WTC11 (cell line): Measurements from ENCODE around the gene ANKRD65. TPM values are rescaled to one million over a fixed set of nuclear protein-coding genes. Genes with fewer than 3 reads are reported as not detected.

Source experiments
- ATAC-seq: fragments of 200-7000 bp; cut with Tn5 transposase; 2 replicates; pipeline ENCODE4 v1.10.0; 2021; ENCODE audit warnings: mild to moderate bottlenecking, moderate library complexity
- CTCF ChIA-PET: fragments of 300-600 bp; sonication (Branson Sonifier 250); formaldehyde crosslinking; loops from one replicate; lab custom pipeline; 2021; ENCODE audit warnings: antibody characterized with exemption; lab: Charles Lee
- POLR2A ChIA-PET: fragments of 350-600 bp; sonication (Branson Sonifier 250); formaldehyde crosslinking; loops from one replicate; lab custom pipeline; 2021; ENCODE audit warnings: antibody characterized with exemption; lab: Charles Lee
- DNase-seq: peaks from one replicate; pipeline ENCODE4 v3.0.0; 2021; ENCODE audit warnings: low spot score
- H3K27ac Mint-ChIP-seq: 2 replicates; pipeline ENCODE4 v1.8.0; 2021; ENCODE audit warnings: mixed read lengths
- H3K27me3 Mint-ChIP-seq: 2 replicates; pipeline ENCODE4 v1.8.0; 2021; ENCODE audit warnings: low read depth, mild to moderate bottlenecking, moderate library complexity, mixed read lengths
- H3K36me3 Mint-ChIP-seq: 2 replicates; pipeline ENCODE4 v1.8.0; 2021; ENCODE audit warnings: mixed read lengths
- H3K4me1 Mint-ChIP-seq: 2 replicates; pipeline ENCODE4 v1.8.0; 2022; ENCODE audit warnings: mixed read lengths
- H3K4me3 Mint-ChIP-seq: 2 replicates; pipeline ENCODE4 v1.8.0; 2021; ENCODE audit warnings: mild to moderate bottlenecking, moderate library complexity, mixed read lengths
- H3K9me3 Mint-ChIP-seq: 2 replicates; pipeline ENCODE4 v1.8.0; 2021; ENCODE audit warnings: mixed read lengths
- ATF1 ChIP-seq: sonication (generic); formaldehyde crosslinking; IDR thresholded peaks from 2 replicates; pipeline ENCODE4 v1.8.1; 2023; ENCODE audit warnings: mild to moderate bottlenecking, moderate library complexity, missing genetic modification reagents
- CBFB ChIP-seq: sonication (generic); formaldehyde crosslinking; IDR thresholded peaks from 2 replicates; pipeline ENCODE4 v1.8.1; 2022; ENCODE audit warnings: mild to moderate bottlenecking, low read depth, missing genetic modification reagents
- CREB1 ChIP-seq: sonication (generic); formaldehyde crosslinking; IDR thresholded peaks from 2 replicates; pipeline ENCODE4 v1.8.0; 2023; ENCODE audit warnings: mild to moderate bottlenecking, missing genetic modification reagents
- CREM ChIP-seq: sonication (generic); formaldehyde crosslinking; IDR thresholded peaks from 2 replicates; pipeline ENCODE4 v1.8.1; 2022; ENCODE audit warnings: mild to moderate bottlenecking, missing genetic modification reagents, moderate library complexity
- EMX1 ChIP-seq: fragments of 250-450 bp; sonication (Bioruptor Pico); IDR thresholded peaks from 2 replicates; pipeline ENCODE4 v1.8.0; 2021; ENCODE audit warnings: mild to moderate bottlenecking
- ESRRA ChIP-seq: sonication (generic); formaldehyde crosslinking; IDR thresholded peaks from 2 replicates; pipeline ENCODE4 v1.8.1; 2022; ENCODE audit warnings: mild to moderate bottlenecking, missing genetic modification reagents, borderline replicate concordance
- GABPB1 ChIP-seq: sonication (generic); formaldehyde crosslinking; IDR thresholded peaks from 2 replicates; pipeline ENCODE4 v1.8.1; 2023; ENCODE audit warnings: mild to moderate bottlenecking, missing genetic modification reagents
- JUN ChIP-seq: sonication (generic); formaldehyde crosslinking; IDR thresholded peaks from 2 replicates; pipeline ENCODE4 v1.8.0; 2023; ENCODE audit warnings: mild to moderate bottlenecking, missing genetic modification reagents
- RELA ChIP-seq: sonication (generic); formaldehyde crosslinking; IDR thresholded peaks from 2 replicates; pipeline ENCODE4 v1.8.1; 2022; ENCODE audit warnings: missing genetic modification reagents, mild to moderate bottlenecking, borderline replicate concordance
- SP1 ChIP-seq: sonication (generic); formaldehyde crosslinking; conservative IDR thresholded peaks from 2 replicates; pipeline ENCODE4 v1.8.1; 2022; ENCODE audit warnings: missing genetic modification reagents
- TCF7 ChIP-seq: sonication (generic); formaldehyde crosslinking; IDR thresholded peaks from 2 replicates; pipeline ENCODE4 v1.8.0; 2022; ENCODE audit warnings: mild to moderate bottlenecking, low read depth, missing genetic modification reagents, moderate library complexity
- TEAD4 ChIP-seq: sonication (generic); formaldehyde crosslinking; IDR thresholded peaks from 2 replicates; pipeline ENCODE4 v1.8.0; 2022; ENCODE audit warnings: mild to moderate bottlenecking, missing genetic modification reagents
- ZBTB21 ChIP-seq: sonication (generic); formaldehyde crosslinking; IDR thresholded peaks from 2 replicates; pipeline ENCODE4 v1.8.1; 2023; ENCODE audit warnings: mild to moderate bottlenecking, missing genetic modification reagents, borderline replicate concordance
- ZNF121 ChIP-seq: sonication (generic); formaldehyde crosslinking; IDR thresholded peaks from 2 replicates; pipeline ENCODE4 v1.8.0; 2023; ENCODE audit warnings: missing genetic modification reagents
- ZNF219 ChIP-seq: sonication (generic); formaldehyde crosslinking; IDR thresholded peaks from 2 replicates; pipeline ENCODE4 v1.8.0; 2023; ENCODE audit warnings: missing genetic modification reagents, mild to moderate bottlenecking, borderline replicate concordance
- ZNF232 ChIP-seq: sonication (generic); formaldehyde crosslinking; IDR thresholded peaks from 2 replicates; pipeline ENCODE4 v1.8.0; 2022; ENCODE audit warnings: mild to moderate bottlenecking, missing genetic modification reagents
- ZNF263 ChIP-seq: sonication (generic); formaldehyde crosslinking; IDR thresholded peaks from 2 replicates; pipeline ENCODE4 v1.8.1; 2022; ENCODE audit warnings: low read depth, mild to moderate bottlenecking, moderate library complexity, missing genetic modification reagents
- total RNA-seq: library from RNA; stranded (reverse); gene quantifications from 3 replicates; pipeline ENCODE4 v1.2.3, GENCODE V29; 2021
- TF ChIP-seq, protein P1 (sequence below): fragments of 250-450 bp; sonication (Bioruptor Pico); IDR thresholded peaks from 2 replicates; pipeline ENCODE4 v1.9.0; 2021; ENCODE audit warnings: mild to moderate bottlenecking
- TF ChIP-seq, protein P2 (sequence below): sonication (generic); formaldehyde crosslinking; IDR thresholded peaks from 2 replicates; pipeline ENCODE4 v1.8.1; 2023; ENCODE audit warnings: mild to moderate bottlenecking, missing genetic modification reagents
- TF ChIP-seq, protein P3 (sequence below): sonication (generic); formaldehyde crosslinking; IDR thresholded peaks from 2 replicates; pipeline ENCODE4 v1.8.1; 2023; ENCODE audit warnings: mild to moderate bottlenecking, missing genetic modification reagents, borderline replicate concordance
- TF ChIP-seq, protein P4 (sequence below): fragments of 250-450 bp; sonication (Bioruptor Pico); IDR thresholded peaks from 2 replicates; pipeline ENCODE4 v2.1.2; 2022; ENCODE audit warnings: mild to moderate bottlenecking, moderate library complexity
- TF ChIP-seq, protein P5 (sequence below): fragments of 250-450 bp; sonication (Bioruptor Pico); IDR thresholded peaks from 2 replicates; pipeline ENCODE4 v1.9.0; 2021; ENCODE audit warnings: mild to moderate bottlenecking
- TF ChIP-seq, protein P6 (sequence below): sonication (generic); formaldehyde crosslinking; IDR thresholded peaks from 2 replicates; pipeline ENCODE4 v1.8.1; 2022; ENCODE audit warnings: missing genetic modification reagents, borderline replicate concordance

ANKRD65 gene
- total RNA-seq, 1 experiment from 2014 or later = 1.9 TPM

DNA sequence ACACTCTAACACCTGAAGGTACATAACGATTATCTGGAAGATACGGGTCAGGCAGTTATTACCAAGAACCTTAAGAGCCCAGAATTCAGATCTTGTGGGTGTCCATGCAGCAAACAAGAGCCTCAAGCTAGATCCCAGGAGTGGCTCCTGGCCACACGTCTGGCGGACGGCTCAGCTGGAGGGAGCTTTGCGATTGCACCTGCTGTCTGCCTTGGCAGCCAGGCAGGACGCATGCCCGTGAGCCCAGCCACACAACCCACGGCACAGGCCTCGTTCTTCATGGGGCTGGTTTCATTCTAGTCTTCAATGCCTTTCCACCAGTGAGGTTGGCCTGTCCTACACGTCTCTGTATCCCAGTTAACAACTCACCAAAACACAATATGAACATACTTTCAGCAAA is 27.6 kb downstream of the ANKRD65 start:
- H3K9me3 Mint-ChIP-seq = no peaks in the 10 kb centered on the region
- peaks cover 6% of the 10 kb centered on the region for H3K4me1 Mint-ChIP-seq
- CTCF ChIA-PET = interaction anchor here (0.7 kb wide), 1 partner anchor 9 kb away, joined by 3 read pairs; no protein-coding TSS in a partner anchor
- H3K27ac Mint-ChIP-seq = no peak overlapping the region
- H3K36me3 Mint-ChIP-seq = peaks cover 88% of the 10 kb centered on the region
- POLR2A ChIA-PET = interaction anchor here (0.6 kb wide), 1 partner anchor 201 kb away, joined by 3 read pairs; no protein-coding TSS in a partner anchor
- no peak for DNase-seq
- no peaks in the 10 kb centered on the region for H3K27me3 Mint-ChIP-seq
- TF ChIP-seq, protein P1, sequence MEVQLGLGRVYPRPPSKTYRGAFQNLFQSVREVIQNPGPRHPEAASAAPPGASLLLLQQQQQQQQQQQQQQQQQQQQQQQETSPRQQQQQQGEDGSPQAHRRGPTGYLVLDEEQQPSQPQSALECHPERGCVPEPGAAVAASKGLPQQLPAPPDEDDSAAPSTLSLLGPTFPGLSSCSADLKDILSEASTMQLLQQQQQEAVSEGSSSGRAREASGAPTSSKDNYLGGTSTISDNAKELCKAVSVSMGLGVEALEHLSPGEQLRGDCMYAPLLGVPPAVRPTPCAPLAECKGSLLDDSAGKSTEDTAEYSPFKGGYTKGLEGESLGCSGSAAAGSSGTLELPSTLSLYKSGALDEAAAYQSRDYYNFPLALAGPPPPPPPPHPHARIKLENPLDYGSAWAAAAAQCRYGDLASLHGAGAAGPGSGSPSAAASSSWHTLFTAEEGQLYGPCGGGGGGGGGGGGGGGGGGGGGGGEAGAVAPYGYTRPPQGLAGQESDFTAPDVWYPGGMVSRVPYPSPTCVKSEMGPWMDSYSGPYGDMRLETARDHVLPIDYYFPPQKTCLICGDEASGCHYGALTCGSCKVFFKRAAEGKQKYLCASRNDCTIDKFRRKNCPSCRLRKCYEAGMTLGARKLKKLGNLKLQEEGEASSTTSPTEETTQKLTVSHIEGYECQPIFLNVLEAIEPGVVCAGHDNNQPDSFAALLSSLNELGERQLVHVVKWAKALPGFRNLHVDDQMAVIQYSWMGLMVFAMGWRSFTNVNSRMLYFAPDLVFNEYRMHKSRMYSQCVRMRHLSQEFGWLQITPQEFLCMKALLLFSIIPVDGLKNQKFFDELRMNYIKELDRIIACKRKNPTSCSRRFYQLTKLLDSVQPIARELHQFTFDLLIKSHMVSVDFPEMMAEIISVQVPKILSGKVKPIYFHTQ (CRISPR knock-in tag) = no peak
- TF ChIP-seq TCF7 (CRISPR knock-in tag) = no peak
- TF ChIP-seq SP1 (CRISPR knock-in tag) = no peak
- no peak for TF ChIP-seq TEAD4 (CRISPR knock-in tag)
- TF ChIP-seq, protein P2, sequence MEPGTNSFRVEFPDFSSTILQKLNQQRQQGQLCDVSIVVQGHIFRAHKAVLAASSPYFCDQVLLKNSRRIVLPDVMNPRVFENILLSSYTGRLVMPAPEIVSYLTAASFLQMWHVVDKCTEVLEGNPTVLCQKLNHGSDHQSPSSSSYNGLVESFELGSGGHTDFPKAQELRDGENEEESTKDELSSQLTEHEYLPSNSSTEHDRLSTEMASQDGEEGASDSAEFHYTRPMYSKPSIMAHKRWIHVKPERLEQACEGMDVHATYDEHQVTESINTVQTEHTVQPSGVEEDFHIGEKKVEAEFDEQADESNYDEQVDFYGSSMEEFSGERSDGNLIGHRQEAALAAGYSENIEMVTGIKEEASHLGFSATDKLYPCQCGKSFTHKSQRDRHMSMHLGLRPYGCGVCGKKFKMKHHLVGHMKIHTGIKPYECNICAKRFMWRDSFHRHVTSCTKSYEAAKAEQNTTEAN (CRISPR knock-in tag) = no peak
- TF ChIP-seq, protein P3, sequence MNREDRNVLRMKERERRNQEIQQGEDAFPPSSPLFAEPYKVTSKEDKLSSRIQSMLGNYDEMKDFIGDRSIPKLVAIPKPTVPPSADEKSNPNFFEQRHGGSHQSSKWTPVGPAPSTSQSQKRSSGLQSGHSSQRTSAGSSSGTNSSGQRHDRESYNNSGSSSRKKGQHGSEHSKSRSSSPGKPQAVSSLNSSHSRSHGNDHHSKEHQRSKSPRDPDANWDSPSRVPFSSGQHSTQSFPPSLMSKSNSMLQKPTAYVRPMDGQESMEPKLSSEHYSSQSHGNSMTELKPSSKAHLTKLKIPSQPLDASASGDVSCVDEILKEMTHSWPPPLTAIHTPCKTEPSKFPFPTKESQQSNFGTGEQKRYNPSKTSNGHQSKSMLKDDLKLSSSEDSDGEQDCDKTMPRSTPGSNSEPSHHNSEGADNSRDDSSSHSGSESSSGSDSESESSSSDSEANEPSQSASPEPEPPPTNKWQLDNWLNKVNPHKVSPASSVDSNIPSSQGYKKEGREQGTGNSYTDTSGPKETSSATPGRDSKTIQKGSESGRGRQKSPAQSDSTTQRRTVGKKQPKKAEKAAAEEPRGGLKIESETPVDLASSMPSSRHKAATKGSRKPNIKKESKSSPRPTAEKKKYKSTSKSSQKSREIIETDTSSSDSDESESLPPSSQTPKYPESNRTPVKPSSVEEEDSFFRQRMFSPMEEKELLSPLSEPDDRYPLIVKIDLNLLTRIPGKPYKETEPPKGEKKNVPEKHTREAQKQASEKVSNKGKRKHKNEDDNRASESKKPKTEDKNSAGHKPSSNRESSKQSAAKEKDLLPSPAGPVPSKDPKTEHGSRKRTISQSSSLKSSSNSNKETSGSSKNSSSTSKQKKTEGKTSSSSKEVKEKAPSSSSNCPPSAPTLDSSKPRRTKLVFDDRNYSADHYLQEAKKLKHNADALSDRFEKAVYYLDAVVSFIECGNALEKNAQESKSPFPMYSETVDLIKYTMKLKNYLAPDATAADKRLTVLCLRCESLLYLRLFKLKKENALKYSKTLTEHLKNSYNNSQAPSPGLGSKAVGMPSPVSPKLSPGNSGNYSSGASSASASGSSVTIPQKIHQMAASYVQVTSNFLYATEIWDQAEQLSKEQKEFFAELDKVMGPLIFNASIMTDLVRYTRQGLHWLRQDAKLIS (CRISPR knock-in tag) = no peak
- TF ChIP-seq RELA = no peak
- TF ChIP-seq ATF1 (CRISPR knock-in tag) = no peak
- TF ChIP-seq JUN (CRISPR knock-in tag) = no peak
- no peak for TF ChIP-seq ZBTB21 (CRISPR knock-in tag)
- no peak for ATAC-seq
- no peak overlapping the region for H3K4me3 Mint-ChIP-seq

DNA sequence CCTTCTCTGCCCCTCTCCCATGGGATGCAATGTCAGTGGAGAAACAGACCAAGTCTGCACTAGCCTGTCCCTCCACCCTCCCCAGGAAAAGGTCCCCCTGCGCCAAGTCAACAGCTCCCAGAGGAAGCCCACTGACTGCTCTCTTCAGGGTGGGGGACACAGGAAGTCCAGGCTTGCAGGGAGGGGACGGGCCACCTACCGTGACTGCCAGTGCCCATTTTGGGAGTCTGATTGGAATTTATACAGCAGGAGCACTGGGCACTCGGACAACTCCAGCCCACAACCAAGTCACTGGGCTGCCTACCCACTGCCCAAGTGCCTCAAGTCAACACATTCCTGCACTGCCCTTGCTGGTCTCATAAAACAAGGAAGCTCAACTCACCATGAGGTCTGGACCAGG is 28.1 kb downstream of the ANKRD65 start:
- CTCF ChIA-PET = interaction anchor here (0.7 kb wide), 1 partner anchor 9 kb away, joined by 3 read pairs; no protein-coding TSS in a partner anchor
- Mint-ChIP-seq H3K36me3 (peaks cover 88% of the 10 kb centered on the region), H3K4me3 (no peak overlapping the region), H3K9me3 (no peaks in the 10 kb centered on the region), H3K4me1 (peaks cover 3% of the 10 kb centered on the region), H3K27me3 (no peaks in the 10 kb centered on the region), H3K27ac (no peak overlapping the region)
- POLR2A ChIA-PET = no interaction called here
- DNase-seq (no peak), ATAC-seq (no peak)
- TF ChIP-seq GABPB1 = no peak
- no peak for TF ChIP-seq ZNF121 (CRISPR knock-in tag)
- TF ChIP-seq CREB1 (CRISPR knock-in tag) = no peak
- no peak for TF ChIP-seq ZNF219
- no peak for TF ChIP-seq CBFB (CRISPR knock-in tag)
- no peak for TF ChIP-seq EMX1 (CRISPR knock-in tag)
- TF ChIP-seq, protein P4, sequence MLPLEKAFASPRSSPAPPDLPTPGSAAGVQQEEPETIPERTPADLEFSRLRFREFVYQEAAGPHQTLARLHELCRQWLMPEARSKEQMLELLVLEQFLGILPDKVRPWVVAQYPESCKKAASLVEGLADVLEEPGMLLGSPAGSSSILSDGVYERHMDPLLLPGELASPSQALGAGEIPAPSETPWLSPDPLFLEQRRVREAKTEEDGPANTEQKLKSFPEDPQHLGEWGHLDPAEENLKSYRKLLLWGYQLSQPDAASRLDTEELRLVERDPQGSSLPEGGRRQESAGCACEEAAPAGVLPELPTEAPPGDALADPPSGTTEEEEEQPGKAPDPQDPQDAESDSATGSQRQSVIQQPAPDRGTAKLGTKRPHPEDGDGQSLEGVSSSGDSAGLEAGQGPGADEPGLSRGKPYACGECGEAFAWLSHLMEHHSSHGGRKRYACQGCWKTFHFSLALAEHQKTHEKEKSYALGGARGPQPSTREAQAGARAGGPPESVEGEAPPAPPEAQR (CRISPR knock-in tag) = no peak
- TF ChIP-seq ESRRA (CRISPR knock-in tag) = no peak
- no peak for TF ChIP-seq SP1 (CRISPR knock-in tag)
- TF ChIP-seq, protein P5, sequence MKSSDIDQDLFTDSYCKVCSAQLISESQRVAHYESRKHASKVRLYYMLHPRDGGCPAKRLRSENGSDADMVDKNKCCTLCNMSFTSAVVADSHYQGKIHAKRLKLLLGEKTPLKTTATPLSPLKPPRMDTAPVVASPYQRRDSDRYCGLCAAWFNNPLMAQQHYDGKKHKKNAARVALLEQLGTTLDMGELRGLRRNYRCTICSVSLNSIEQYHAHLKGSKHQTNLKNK (CRISPR knock-in tag) = no peak
- TF ChIP-seq CREM (CRISPR knock-in tag) = no peak
- no peak for TF ChIP-seq ZNF232 (CRISPR knock-in tag)
- TF ChIP-seq, protein P6, sequence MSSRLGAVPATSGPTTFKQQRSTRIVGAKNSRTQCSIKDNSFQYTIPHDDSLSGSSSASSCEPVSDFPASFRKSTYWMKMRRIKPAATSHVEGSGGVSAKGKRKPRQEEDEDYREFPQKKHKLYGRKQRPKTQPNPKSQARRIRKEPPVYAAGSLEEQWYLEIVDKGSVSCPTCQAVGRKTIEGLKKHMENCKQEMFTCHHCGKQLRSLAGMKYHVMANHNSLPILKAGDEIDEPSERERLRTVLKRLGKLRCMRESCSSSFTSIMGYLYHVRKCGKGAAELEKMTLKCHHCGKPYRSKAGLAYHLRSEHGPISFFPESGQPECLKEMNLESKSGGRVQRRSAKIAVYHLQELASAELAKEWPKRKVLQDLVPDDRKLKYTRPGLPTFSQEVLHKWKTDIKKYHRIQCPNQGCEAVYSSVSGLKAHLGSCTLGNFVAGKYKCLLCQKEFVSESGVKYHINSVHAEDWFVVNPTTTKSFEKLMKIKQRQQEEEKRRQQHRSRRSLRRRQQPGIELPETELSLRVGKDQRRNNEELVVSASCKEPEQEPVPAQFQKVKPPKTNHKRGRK = no peak
- TF ChIP-seq ZNF263 (CRISPR knock-in tag) = no peak
